HFFc6 (cell line): ENCODE results near the gene CDRT4. TPM values are rescaled to one million over a fixed set of nuclear protein-coding genes. Genes with fewer than 3 reads are reported as not detected.
A peak's percentile ranks its signal among the peaks of the same experiment; 100 is the strongest.

Experiments used
- DNase-seq: peaks from one replicate; pipeline ENCODE4 v3.0.0-alpha.2; 2018
- H3K27ac Mint-ChIP-seq: 2 replicates; pipeline ENCODE4 v1.8.0; 2020; ENCODE audit warnings: mild to moderate bottlenecking, mixed read lengths
- H3K27me3 Mint-ChIP-seq: 2 replicates; pipeline ENCODE4 v1.8.0; 2021; ENCODE audit warnings: mild to moderate bottlenecking, moderate library complexity, mixed read lengths; ENCODE audit not compliant: insufficient read depth
- H3K36me3 Mint-ChIP-seq: 2 replicates; pipeline ENCODE4 v1.8.0; 2021; ENCODE audit warnings: low read depth, mixed read lengths
- H3K4me1 Mint-ChIP-seq: 2 replicates; pipeline ENCODE4 v1.8.0; 2020; ENCODE audit warnings: low read depth, mixed read lengths
- H3K4me3 Mint-ChIP-seq: 2 replicates; pipeline ENCODE4 v1.8.0; 2020; ENCODE audit warnings: mild to moderate bottlenecking, moderate library complexity, mixed read lengths
- H3K9me3 Mint-ChIP-seq: 2 replicates; pipeline ENCODE4 v1.8.0; 2020; ENCODE audit warnings: mild to moderate bottlenecking, mixed read lengths
- CTCF ChIP-seq: fragments of 200-600 bp; sonication (generic); IDR thresholded peaks from 2 replicates; pipeline ENCODE4 v1.5.0; 2021; ENCODE audit warnings: antibody characterized with exemption, mild to moderate bottlenecking
- total RNA-seq, 6 experiments: library from RNA; stranded (reverse); fragmentation: NEBNext Ultra II Directional; extraction: Animal tissue kit (Norgen Biotek cat#: 25700); gene quantifications; 2 replicates in 1 of 6; 3 replicates in 5 of 6; pipeline ENCODE4 v1.2.3, GENCODE V29; 2021

CDRT4 gene
- total RNA-seq, 6 experiments from 2014 or later, result 0.60 to 2.5 (median 1.3) TPM

GRCh38 chr17:15414532-15415306 is 52.7 kb downstream of the CDRT4 start:
- no peak overlapping the region for H3K27ac Mint-ChIP-seq
- H3K27me3 Mint-ChIP-seq, result no peaks in the 10 kb centered on the region; the same call in 1 of the 2 replicates
- no peak for DNase-seq
- peaks cover 11% of the 10 kb centered on the region for H3K4me1 Mint-ChIP-seq
- no peak for TF ChIP-seq CTCF
- no peaks in the 10 kb centered on the region for H3K9me3 Mint-ChIP-seq
- no peaks in the 10 kb centered on the region for H3K36me3 Mint-ChIP-seq
- no peak overlapping the region for H3K4me3 Mint-ChIP-seq

GRCh38 chr17:15413101-15413771 is 54.2 kb downstream of the CDRT4 start:
- no peaks in the 10 kb centered on the region for H3K9me3 Mint-ChIP-seq
- peaks cover 23% of the 10 kb centered on the region for H3K4me1 Mint-ChIP-seq
- H3K4me3 Mint-ChIP-seq, result no peak overlapping the region
- no peaks in the 10 kb centered on the region; the same call in 1 of the 2 replicates for H3K27me3 Mint-ChIP-seq
- no peak for TF ChIP-seq CTCF
- H3K36me3 Mint-ChIP-seq, result no peaks in the 10 kb centered on the region
- no peak overlapping the region for H3K27ac Mint-ChIP-seq
- DNase-seq, result no peak

- no peaks in the 10 kb centered on the region; the same call in 1 of the 2 replicates for H3K27me3 Mint-ChIP-seq
- no peak for DNase-seq
- no peak overlapping the region for H3K27ac Mint-ChIP-seq
- no peak overlapping the region for H3K4me3 Mint-ChIP-seq
- no peaks in the 10 kb centered on the region for H3K36me3 Mint-ChIP-seq
- no peaks in the 10 kb centered on the region for H3K9me3 Mint-ChIP-seq
- no peak for TF ChIP-seq CTCF
- H3K4me1 Mint-ChIP-seq, result peaks cover 27% of the 10 kb centered on the region
These were observed 54.8 kb downstream of the CDRT4 start for GRCh38 chr17:15412606-15413005.

GRCh38 chr17:15411384-15412198 is 55.8 kb downstream of the CDRT4 start:
- H3K36me3 Mint-ChIP-seq, result no peaks in the 10 kb centered on the region
- no peak overlapping the region for H3K27ac Mint-ChIP-seq
- no peak for TF ChIP-seq CTCF
- H3K27me3 Mint-ChIP-seq, result no peaks in the 10 kb centered on the region; the same call in 1 of the 2 replicates
- no peak for DNase-seq
- no peak overlapping the region for H3K4me3 Mint-ChIP-seq
- H3K9me3 Mint-ChIP-seq, result no peaks in the 10 kb centered on the region
- peaks cover 27% of the 10 kb centered on the region for H3K4me1 Mint-ChIP-seq

GRCh38 chr17:15409721-15410250 is 57.6 kb downstream of the CDRT4 start:
- TF ChIP-seq CTCF, result no peak
- Mint-ChIP-seq H3K27me3 (no peaks in the 10 kb centered on the region), H3K36me3 (no peaks in the 10 kb centered on the region), H3K27ac (peak overlapping the region; percentile 96), H3K9me3 (no peaks in the 10 kb centered on the region), H3K4me1 (peaks cover 27% of the 10 kb centered on the region), H3K4me3 (peak overlapping the region; percentile 89)
- DNase-seq, result peak; percentile 94
